IMR-90 (cell line): ENCODE measurements around the gene CORO1C.

Experiments
- BHLHE40 ChIP-seq: fragments of 150-350 bp; IDR thresholded peaks from 2 replicates; pipeline ENCODE4 v1.6.1; 2016; ENCODE audit warnings: mild to moderate bottlenecking, low read depth, low read length
- CEBPB ChIP-seq: IDR thresholded peaks from 2 replicates; pipeline ENCODE4 v1.6.1; 2012; ENCODE audit warnings: low read depth, low read length, improper control_type of control experiment
- CHD1 ChIP-seq: IDR thresholded peaks from 2 replicates; pipeline ENCODE4 v1.6.1; 2012; ENCODE audit warnings: low read depth, low read length, improper control_type of control experiment
- CTCF ChIP-seq: conservative IDR thresholded peaks from 2 replicates; pipeline ENCODE4 v1.5.1; 2012; ENCODE audit warnings: mild to moderate bottlenecking, low read depth, low read length, improper control_type of control experiment
- ELK1 ChIP-seq: fragments of 150-350 bp; IDR thresholded peaks from 2 replicates; pipeline ENCODE4 v1.6.1; 2016; ENCODE audit warnings: low read depth, mild to moderate bottlenecking, low read length, moderate library complexity, borderline replicate concordance
- FOS ChIP-seq: fragments of 150-350 bp; IDR thresholded peaks from 2 replicates; pipeline ENCODE4 v1.6.1; 2016; ENCODE audit warnings: low read depth, low read length
- MAFK ChIP-seq: IDR thresholded peaks from 2 replicates; pipeline ENCODE4 v1.6.1; 2012; ENCODE audit warnings: low read depth, low read length, improper control_type of control experiment
- MAZ ChIP-seq: IDR thresholded peaks from 2 replicates; pipeline ENCODE4 v1.6.1; 2012; ENCODE audit warnings: low read depth, mild to moderate bottlenecking, low read length, improper control_type of control experiment, moderate library complexity, borderline replicate concordance
- NFE2L2 ChIP-seq: fragments of 150-350 bp; IDR thresholded peaks from 2 replicates; pipeline ENCODE4 v1.6.1; 2016; ENCODE audit warnings: low read depth, mild to moderate bottlenecking, low read length
- POLR2A ChIP-seq: IDR thresholded peaks from 2 replicates; pipeline ENCODE4 v1.6.1; 2012; ENCODE audit warnings: mild to moderate bottlenecking, low read depth, low read length
- RAD21 ChIP-seq: IDR thresholded peaks from 2 replicates; pipeline ENCODE4 v1.6.1; 2012; ENCODE audit warnings: low read length, improper control_type of control experiment
- RCOR1 ChIP-seq: IDR thresholded peaks from 2 replicates; pipeline ENCODE4 v1.6.1; 2012; ENCODE audit warnings: mild to moderate bottlenecking, low read length, improper control_type of control experiment; ENCODE audit not compliant: insufficient replicate concordance
- SMC3 ChIP-seq: fragments of 150-350 bp; IDR thresholded peaks from 2 replicates; pipeline ENCODE4 v1.6.1; 2016; ENCODE audit warnings: low read depth, mild to moderate bottlenecking, antibody characterized with exemption, low read length, moderate library complexity
- USF2 ChIP-seq: fragments of 150-350 bp; IDR thresholded peaks from 2 replicates; pipeline ENCODE4 v1.6.1; 2017; ENCODE audit warnings: mild to moderate bottlenecking, antibody characterized with exemption, low read length, low read depth

GRCh38 chr12:108690191-108690518, 41.2 kb downstream of the CORO1C start:
- TF ChIP-seq CTCF (no peak), RCOR1 (no peak), POLR2A (no peak), USF2 (no peak), FOS (no peak), BHLHE40 (no peak), CEBPB (no peak), ELK1 (no peak), CHD1 (no peak), NFE2L2 (no peak), RAD21 (no peak), MAZ (no peak), MAFK (no peak), SMC3 (no peak)
